OCI-M1 (cell line): ENCODE data around the gene TNIK.

ENCODE experiments used
- DNase-seq: peaks from one replicate; lab custom pipeline; 2025; lab: John Stamatoyannopoulos, UW

The TNIK gene

DNA sequence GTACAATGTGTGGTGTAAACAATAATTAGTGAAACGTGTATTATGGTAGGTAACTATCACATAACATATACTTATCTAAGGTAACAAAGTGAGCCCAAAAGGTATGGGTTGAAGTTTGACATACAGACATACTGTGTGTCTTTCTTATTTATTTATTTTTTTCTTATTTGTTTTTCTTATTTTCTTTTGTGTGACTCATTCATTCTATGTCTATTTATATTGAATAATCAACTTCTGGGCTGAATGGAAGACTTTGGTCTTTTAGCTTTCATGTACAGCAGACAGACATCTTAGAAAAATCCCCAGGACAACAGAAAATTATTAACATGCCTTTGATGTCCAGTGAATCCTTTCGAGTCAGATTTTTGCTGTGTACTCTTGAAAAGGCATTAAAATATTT lies 233.4 kb downstream of the TNIK start:
- no peak for DNase-seq

GRCh38 chr3:171225708-171226107 lies 234.5 kb downstream of the TNIK start:
- no peak for DNase-seq

GRCh38 chr3:171225165-171225564 lies 235.0 kb downstream of the TNIK start:
- DNase-seq: no peak

GRCh38 chr3:171223396-171223795 lies 236.8 kb downstream of the TNIK start:
- no peak for DNase-seq

DNA sequence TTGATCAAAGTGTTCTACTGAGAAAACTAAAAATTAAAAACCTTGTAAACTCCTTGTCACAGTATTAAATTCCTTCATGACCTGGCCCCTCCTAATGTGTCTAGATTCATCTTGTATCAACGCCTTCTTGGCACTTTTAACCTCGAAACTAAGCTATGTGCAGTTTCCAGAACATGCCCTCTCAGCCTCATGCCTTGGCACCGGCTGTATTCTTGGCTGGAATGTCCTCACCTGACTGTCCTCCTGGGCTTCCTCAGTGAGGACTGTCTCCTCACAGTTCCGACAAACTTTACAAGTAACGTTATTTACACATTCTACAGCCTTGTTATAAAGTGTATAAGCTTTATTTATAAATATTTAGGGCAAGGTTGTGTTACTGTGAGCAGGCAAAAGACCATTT lies 237.2 kb downstream of the TNIK start:
- no peak for DNase-seq

DNA sequence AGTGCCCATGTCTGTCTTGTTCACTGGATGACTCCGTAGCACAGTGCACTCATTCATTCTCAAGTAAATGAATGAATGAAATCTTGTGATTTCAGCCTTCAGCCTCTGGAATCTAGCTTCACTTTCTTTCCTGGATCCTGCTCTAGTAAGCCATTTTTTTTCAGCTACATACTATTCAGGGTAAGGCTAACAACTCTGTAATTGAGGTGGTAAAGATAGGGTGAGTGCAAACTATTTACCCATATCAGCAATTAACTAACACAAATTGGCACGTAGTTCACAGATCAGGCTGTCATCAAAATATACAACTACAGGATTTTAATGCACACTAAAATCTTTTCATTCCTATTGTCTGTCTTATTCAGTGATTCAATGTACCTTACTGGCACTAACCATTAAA lies 238.6 kb downstream of the TNIK start:
- DNase-seq: no peak

DNA sequence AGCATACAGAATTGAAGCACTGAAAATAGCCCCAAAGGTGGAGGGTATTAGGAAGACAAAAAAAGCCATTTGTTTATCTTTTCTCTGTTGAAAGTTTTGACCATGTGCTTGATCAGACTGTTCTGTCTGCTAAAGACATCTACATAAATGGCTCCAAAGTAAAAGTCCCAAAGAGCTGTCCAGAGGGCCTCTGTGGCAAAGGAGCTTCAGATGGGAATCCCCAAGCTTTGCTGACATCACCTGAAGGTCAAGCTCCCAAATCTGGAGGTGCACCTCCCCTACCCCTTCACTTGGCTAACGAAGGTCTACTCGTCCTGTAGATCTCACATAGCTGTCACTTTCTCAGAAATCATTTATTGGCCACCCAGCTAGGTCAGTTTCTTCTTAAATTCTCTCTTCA lies 239.1 kb downstream of the TNIK start:
- DNase-seq: no peak

- no peak for DNase-seq
These were observed 240.9 kb downstream of the TNIK start for GRCh38 chr3:171219258-171219657.

DNA sequence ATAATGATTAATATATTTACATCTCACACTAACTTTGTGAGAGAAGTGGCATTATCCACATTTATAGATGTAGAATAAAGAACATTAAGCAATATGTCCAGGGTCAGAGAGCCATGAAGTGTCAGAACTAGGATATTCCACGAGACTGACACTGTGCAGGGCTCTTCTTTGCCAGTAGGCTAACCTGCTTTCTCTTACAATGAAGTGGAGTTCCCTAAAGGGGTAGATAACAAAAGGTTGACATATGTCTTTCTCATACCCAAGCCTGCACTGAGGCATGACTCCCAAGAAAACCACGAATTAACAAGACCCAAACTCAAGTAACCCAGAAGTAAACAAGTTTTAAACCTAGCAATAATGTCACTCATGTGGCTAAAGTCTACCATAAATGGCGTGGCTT lies 242.1 kb downstream of the TNIK start:
- no peak for DNase-seq

GRCh38 chr3:171213907-171214306 lies 246.3 kb downstream of the TNIK start:
- DNase-seq: no peak

DNA sequence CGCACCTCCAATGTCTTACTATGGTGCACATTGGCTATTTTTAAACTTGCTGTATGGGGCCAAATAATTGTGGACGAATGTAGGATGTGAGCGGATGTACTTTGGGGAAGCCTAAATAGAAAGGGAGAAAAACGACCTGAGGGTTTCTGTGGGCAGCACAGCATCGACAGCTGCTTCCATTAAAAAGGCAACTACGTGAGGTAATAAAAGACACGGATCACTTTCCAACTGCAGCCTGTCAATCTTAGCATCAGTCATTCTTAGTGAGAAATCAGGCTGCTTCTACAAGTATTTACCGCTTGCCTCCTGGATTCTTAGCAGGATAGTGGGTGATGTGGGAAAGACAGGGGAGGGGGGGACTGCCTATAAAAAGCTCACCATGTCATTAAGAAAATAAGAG lies 247.0 kb downstream of the TNIK start:
- DNase-seq: no peak

GRCh38 chr3:171212648-171213047 lies 247.6 kb downstream of the TNIK start:
- no peak for DNase-seq

GRCh38 chr3:171206283-171206682 lies 253.9 kb downstream of the TNIK start:
- no peak for DNase-seq

- DNase-seq: no peak
These were observed 255.3 kb downstream of the TNIK start for GRCh38 chr3:171204942-171205341.

GRCh38 chr3:171201825-171202224 lies 258.4 kb downstream of the TNIK start:
- DNase-seq: no peak

DNA sequence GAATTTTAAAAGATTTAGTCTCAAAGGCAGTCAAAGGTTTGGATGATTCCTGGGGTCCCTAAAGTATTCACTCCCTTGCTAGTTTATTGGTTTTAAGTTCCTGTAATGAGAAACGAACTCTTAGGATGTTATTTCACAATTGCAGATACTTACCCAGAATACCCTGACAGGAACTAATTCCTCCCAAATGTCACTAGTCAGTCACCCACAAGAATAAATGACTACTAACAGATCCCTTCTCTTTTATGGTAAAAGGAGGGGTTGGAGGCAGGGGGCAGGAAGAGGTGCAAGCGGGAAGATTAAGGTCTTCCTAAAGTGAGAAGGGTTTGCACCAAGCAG lies 259.5 kb downstream of the TNIK start:
- no peak for DNase-seq

GRCh38 chr3:171200052-171200749 lies 260.0 kb downstream of the TNIK start:
- no peak for DNase-seq

GRCh38 chr3:171199473-171199829 lies 260.8 kb downstream of the TNIK start:
- DNase-seq: no peak

- no peak for DNase-seq
These were observed 261.3 kb downstream of the TNIK start for GRCh38 chr3:171198781-171199472.

DNA sequence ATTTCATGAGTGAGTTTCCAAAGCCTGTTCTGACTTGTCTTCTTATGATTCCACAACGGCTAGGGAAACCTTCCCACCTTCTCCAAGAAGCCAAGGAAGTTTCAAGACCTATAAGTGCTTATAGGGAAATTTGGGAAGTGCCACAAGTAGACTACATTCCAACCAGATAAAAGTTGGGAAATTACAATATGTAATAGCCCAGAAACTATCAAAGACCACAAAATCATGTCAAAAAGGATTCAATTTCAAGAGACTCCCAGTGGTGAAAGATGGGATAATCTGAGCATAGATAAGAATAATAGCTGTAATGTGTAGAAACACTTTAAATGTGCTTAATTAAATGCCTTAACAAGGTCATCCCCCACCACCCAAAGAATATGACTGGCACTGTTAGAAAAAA lies 264.5 kb downstream of the TNIK start:
- DNase-seq: no peak

DNA sequence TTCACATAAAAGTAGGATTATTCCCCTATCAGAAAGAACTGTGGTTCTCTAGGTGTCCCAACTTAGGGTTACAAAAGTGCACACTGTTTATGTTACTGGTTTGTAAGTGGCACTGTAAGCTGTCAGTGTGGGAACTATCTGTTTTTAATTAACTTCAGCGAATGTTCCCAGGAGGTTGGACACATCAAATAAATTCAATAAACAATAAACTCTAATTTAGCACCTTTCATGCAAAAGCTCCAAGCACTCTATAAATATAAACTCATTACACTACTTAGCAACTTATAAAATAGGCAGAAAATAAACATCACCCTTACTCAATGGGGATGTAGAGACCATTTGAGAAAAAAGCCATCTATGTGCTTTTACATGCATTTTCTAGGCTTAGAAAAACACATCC lies 265.2 kb downstream of the TNIK start:
- no peak for DNase-seq

GRCh38 chr3:171193693-171194092 lies 266.5 kb downstream of the TNIK start:
- DNase-seq: no peak

DNA sequence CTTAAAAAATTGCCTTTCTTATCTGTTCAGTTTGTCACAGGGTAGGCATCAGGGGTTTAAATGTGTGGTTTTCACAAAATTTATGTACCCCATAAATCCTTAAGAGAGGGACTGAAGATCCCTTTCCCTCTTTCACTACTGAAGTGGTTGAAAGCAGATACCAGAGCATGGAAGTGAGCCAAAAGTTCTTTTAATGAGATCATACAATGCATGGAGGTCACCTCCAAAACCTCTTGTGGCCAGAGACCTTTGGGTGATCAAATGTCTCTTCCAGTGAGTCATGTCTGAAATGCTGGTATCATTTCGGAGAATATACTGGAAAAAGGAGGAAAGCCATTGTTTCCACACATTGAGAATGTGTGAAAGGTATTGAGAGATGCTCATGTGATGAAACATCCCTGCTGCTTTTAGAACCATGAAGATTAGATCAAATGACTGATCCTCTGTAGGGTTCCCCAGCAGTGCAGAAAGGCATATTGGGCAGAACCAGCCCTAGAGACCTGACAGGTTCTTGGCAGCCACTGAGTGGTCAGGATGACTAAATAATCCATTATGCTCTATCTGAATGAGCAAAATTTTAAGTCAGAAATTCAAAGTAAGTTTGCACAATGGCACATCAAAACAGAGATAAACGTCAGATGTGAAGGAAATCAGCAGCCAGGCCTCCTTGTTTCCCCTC lies 267.9 kb downstream of the TNIK start:
- DNase-seq: peak; percentile 9

GRCh38 chr3:171190668-171191067 lies 269.5 kb downstream of the TNIK start:
- DNase-seq: no peak
